Measurements from ENCODE around the gene TMEM60. TPM values are rescaled to one million over a fixed set of nuclear protein-coding genes. Genes with fewer than 3 reads are reported as not detected.
A peak's percentile ranks its signal among the peaks of the same experiment; 100 is the strongest.

TMEM60 gene
- total and polyA plus RNA-seq, 10 of the 15 experiments (the other 5 are each of a cell fraction or from before 2014, with no cell fraction given) = 13.2 to 94.2 (median 30.2) TPM

GRCh38 chr7:77798394-77799077, at the start of gene TMEM60, which contains the start of gene PHTF2 (continued):
- TF ChIP-seq NR2F1 (conservative IDR thresholded peaks at IDR 0.05) (no peak), FOXK2 (IDR thresholded peaks at IDR 0.05) (no peak), RAD21 (IDR thresholded peaks at IDR 0.05; ENCODE audit: insufficient read depth, low read depth, low read length) (no peak), MEF2B (IDR thresholded peaks at IDR 0.05; ENCODE audit: partially characterized antibody, poor library complexity, severe bottlenecking) (no peak), NRF1 (conservative IDR thresholded peaks at IDR 0.05; ENCODE audit: low read depth, low read length) (0 out of 2 replicates have a peak, but pooled peaks have one; percentile 1), ZNF274 (IDR thresholded peaks at IDR 0.05; ENCODE audit: insufficient read depth, insufficient read length) (no peak), HSF1 (IDR thresholded peaks at IDR 0.05; ENCODE audit: low read depth, low read length) (no peak), STAT3 (IDR thresholded peaks at IDR 0.05; ENCODE audit: low read depth, low read length) (no peak), YBX1 (IDR thresholded peaks at IDR 0.05) (no peak), EGR1 (IDR thresholded peaks at IDR 0.05; ENCODE audit: borderline replicate concordance in 1 of 2, low read depth in 2 of 2, low read length in 2 of 2) (0 out of 3 replicates have a peak, but pooled peaks of 1 of the 2 experiments have one; percentile 30), SMC3 (IDR thresholded peaks at IDR 0.05; ENCODE audit: borderline replicate concordance, low read length) (no peak), CHD4 (IDR thresholded peaks at IDR 0.05) (no peak), RB1 (IDR thresholded peaks at IDR 0.05; ENCODE audit: borderline replicate concordance) (peak; percentile 91; the same call in 1 of the 2 replicates), FOS (IDR thresholded peaks at IDR 0.05; ENCODE audit: borderline replicate concordance, extremely low read depth, insufficient read length) (peak; percentile 87), CUX1 (IDR thresholded peaks at IDR 0.05; ENCODE audit: insufficient replicate concordance, low read depth, low read length) (no peak), ZNF592 (IDR thresholded peaks at IDR 0.05) (no peak), ZNF622 (IDR thresholded peaks at IDR 0.05) (peak; percentile 58), SP1 (IDR thresholded peaks at IDR 0.05; ENCODE audit: low read depth, low read length) (peak; percentile 97), JUND (IDR thresholded peaks at IDR 0.05; ENCODE audit: low read depth, low read length) (no peak), ZNF384 (IDR thresholded peaks at IDR 0.05; ENCODE audit: borderline replicate concordance, low read depth, low read length) (peak; percentile 90; the same call in 1 of the 2 replicates), NBN (IDR thresholded peaks at IDR 0.05) (no peak)
